Testis (tissue), 3 donors: ENCODE results near the gene MIER1. TPM values are rescaled to one million over a fixed set of nuclear protein-coding genes. Genes with fewer than 3 reads are reported as not detected.
A peak's percentile ranks its signal among the peaks of the same experiment; 100 is the strongest.
"Not testable (repeated sequence)": the region's sequence is repeated elsewhere in the genome, so short reads cannot be mapped to it uniquely, and the experiment has no call there.

Source experiments
- DNase-seq: peaks from one replicate; pipeline ENCODE4 v3.0.0-alpha.2; 2019
- H3K27ac ChIP-seq, 2 donors: fragments of 200-600 bp; sonication (generic); one replicate each; pipeline ENCODE4 v1.5.1; 2019
- H3K27me3 ChIP-seq: fragments of 200-600 bp; sonication (generic); one replicate; pipeline ENCODE4 v1.5.1; 2019
- H3K36me3 ChIP-seq: fragments of 200-600 bp; sonication (generic); one replicate; pipeline ENCODE4 v1.5.1; 2017; ENCODE audit warnings: low read depth; ENCODE audit errors: missing control alignments
- H3K4me1 ChIP-seq: fragments of 200-600 bp; sonication (generic); one replicate; pipeline ENCODE4 v1.5.1; 2019
- H3K4me3 ChIP-seq, 2 donors: fragments of 200-600 bp; sonication (generic); one replicate each; pipeline ENCODE4 v1.5.1; 2017 to 2019
- H3K9me3 ChIP-seq: fragments of 200-600 bp; sonication (generic); one replicate; pipeline ENCODE4 v1.5.1; 2017
- CTCF ChIP-seq, 3 experiments: fragments of 450-650 bp in 2 of 3; fragments of 200-600 bp in 1 of 3; sonication (generic) in 1 of 3; IDR thresholded peaks; one replicate each; pipeline ENCODE4 v1.5.1; 2016 to 2019; ENCODE audit warnings: antibody characterized with exemption in 3 of 3, mild to moderate bottlenecking in 2 of 3, moderate library complexity in 1 of 3
- POLR2A ChIP-seq: fragments of 450-650 bp; IDR thresholded peaks from one replicate; pipeline ENCODE4 v1.6.1; 2017; ENCODE audit warnings: antibody characterized with exemption, mild to moderate bottlenecking, moderate library complexity
- WGBS, 2 donors: methylation state at CpG; one replicate each; pipeline ENCODE4 v1.1.5; 2018; 5-methylcytosine and 5-hydroxymethylcytosine counted together
- intact Hi-C: fragments of 100-400 bp; cut with DNase I; formaldehyde crosslinking; loops from one replicate; pipeline ENCODE4 v1.15.1; 2023; ENCODE audit warnings: low total_unique reads
- polyA plus RNA-seq: library from polyadenylated mRNA; stranded (reverse); fragments of 350-450 nt; fragmentation: Illumina TruSeq; extraction: RNeasy Lipid Tissue Mini Kit (QIAGEN cat#74804); gene quantifications from one replicate; pipeline ENCODE4 v1.2.3, GENCODE V29; 2014; ENCODE audit warnings: low read depth, low replicate concordance; ENCODE audit not compliant: insufficient read depth
- total RNA-seq, 2 donors: library from RNA; depleted of rRNA; stranded (reverse); fragments of >200 nt; gene quantifications; one replicate each; pipeline ENCODE4 v1.2.3, GENCODE V29; 2016

Gene MIER1
- total and polyA plus RNA-seq, 3 donors from 2014 or later: 28.8 to 60.8 (median 53.8) TPM

- intact Hi-C loops: no loop called here
- DNase-seq: no peak
- Histone ChIP-seq H3K36me3 (no peaks in the 10 kb centered on the region), H3K9me3 (no peaks in the 10 kb centered on the region), H3K27ac (no peak overlapping the region), H3K27me3 (no peaks in the 10 kb centered on the region), H3K4me3 (no peak overlapping the region), H3K4me1 (no peaks in the 10 kb centered on the region)
- WGBS, 2 donors: 87 to 95% methylated on average over 3 of the region's 3 CpGs
- TF ChIP-seq POLR2A (no peak), CTCF (IDR thresholded peaks at IDR 0.05) (no peak)
Measured at GRCh38 chr1:66893712-66894111, 31.1 kb upstream of the MIER1 start.

DNA sequence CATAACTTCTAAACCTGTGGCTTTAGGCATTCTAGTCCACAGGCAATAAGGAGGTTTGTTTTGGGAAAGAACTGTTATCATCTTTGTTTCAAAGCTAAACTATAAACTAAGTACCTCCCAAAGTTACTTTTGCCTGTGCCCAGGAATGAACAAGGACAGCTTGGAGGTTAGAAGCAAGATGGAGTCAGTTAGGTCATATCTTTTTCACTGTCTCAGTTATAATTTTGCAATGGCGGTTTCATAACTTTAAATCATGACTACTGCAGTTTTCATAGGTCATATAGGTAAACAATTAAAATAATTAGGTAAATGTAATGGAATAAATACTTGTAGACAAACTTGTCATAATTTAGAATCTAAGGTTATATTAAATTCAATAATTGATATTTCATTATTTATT lies 9.6 kb upstream of the MIER1 start:
- peaks cover 13% of the 10 kb centered on the region for H3K4me1 ChIP-seq
- H3K9me3 ChIP-seq, DNase-seq, H3K27me3 ChIP-seq, H3K4me3 ChIP-seq, H3K27ac ChIP-seq, intact Hi-C loops, H3K36me3 ChIP-seq: not testable (repeated sequence)
- 83 to 88% methylated on average over 1 of the region's 1 CpG for whole genome bisulfite sequencing, 2 donors

- Histone ChIP-seq H3K27ac (peak overlapping the region in 1 of 2 donors; percentile 31), H3K4me1 (peaks cover 17% of the 10 kb centered on the region), H3K36me3 (no peaks in the 10 kb centered on the region), H3K4me3 (no peak overlapping the region), H3K9me3 (no peaks in the 10 kb centered on the region), H3K27me3 (no peaks in the 10 kb centered on the region)
- 43 to 46% methylated on average over 2 of the region's 2 CpGs for WGBS, 2 donors
- no peak for DNase-seq
- intact Hi-C loops: no loop called here
- TF ChIP-seq POLR2A (no peak), CTCF (IDR thresholded peaks at IDR 0.05) (no peak)
Measured at GRCh38 chr1:66916320-66916719, 8.5 kb upstream of the MIER1 start.

DNA sequence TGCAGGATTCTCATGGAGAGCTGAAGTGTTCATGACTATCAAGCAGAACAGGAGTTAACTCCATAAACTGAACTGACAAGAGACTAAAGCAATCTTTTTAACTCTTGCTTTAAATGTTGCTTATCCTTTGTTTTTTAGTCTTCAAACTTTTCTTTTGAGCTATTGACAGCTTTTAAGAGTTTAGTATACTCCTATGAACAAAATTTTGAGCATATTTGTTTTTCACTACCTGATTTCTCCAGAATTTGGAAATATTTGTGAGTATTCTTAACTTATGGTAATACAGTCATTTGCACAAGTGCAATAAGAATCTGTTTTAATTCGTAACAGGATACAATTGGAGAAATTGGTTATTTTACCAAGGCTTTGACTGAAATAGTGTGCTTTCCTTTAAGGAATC lies 7.3 kb upstream of the MIER1 start:
- WGBS, 2 donors: 91 to 92% methylated on average over 1 of the region's 1 CpG
- TF ChIP-seq POLR2A (no peak), CTCF (IDR thresholded peaks at IDR 0.05) (no peak)
- DNase-seq: no peak
- no peak overlapping the region for H3K4me3 ChIP-seq
- peaks cover 17% of the 10 kb centered on the region for H3K4me1 ChIP-seq
- H3K27ac ChIP-seq: peak overlapping the region; percentile 55 to 75
- no peaks in the 10 kb centered on the region for H3K9me3 ChIP-seq
- H3K36me3 ChIP-seq: no peaks in the 10 kb centered on the region
- intact Hi-C loops: no loop called here
- H3K27me3 ChIP-seq: no peaks in the 10 kb centered on the region

DNA sequence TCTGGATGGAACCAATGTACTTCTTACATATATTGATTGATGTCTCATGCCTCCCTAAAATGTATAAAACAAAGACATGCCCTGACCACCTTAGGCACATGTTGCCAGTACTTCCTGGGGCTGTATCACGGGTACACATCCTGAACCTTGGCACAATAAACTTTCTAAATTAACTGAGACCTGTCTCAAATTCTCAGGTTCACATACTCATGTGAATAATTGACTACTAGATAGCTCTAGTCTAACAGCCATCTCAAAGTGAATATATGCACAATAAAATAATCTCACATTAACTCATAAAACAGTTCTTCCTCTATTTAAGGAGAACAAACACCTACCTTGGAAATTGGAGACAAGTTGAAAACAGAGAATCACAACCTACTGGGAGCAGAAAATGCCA lies 5.7 kb upstream of the MIER1 start:
- Histone ChIP-seq H3K36me3 (no peaks in the 10 kb centered on the region), H3K4me3 (no peak overlapping the region), H3K27me3 (no peaks in the 10 kb centered on the region), H3K9me3 (no peaks in the 10 kb centered on the region), H3K4me1 (peaks cover 28% of the 10 kb centered on the region), H3K27ac (peak overlapping the region; percentile 42 to 75)
- no peak for TF ChIP-seq POLR2A
- TF ChIP-seq CTCF (IDR thresholded peaks at IDR 0.05): no peak
- WGBS, 2 donors: 61 to 70% methylated on average over 1 of the region's 1 CpG
- intact Hi-C loops: no loop called here
- DNase-seq: no peak
